LoVo (cell line): ENCODE results near the gene KRT85.

Source experiments
- DNase-seq: peaks from one replicate; pipeline ENCODE4 v3.0.0-alpha.2; 2016; ENCODE audit warnings: low spot score

Gene KRT85

DNA sequence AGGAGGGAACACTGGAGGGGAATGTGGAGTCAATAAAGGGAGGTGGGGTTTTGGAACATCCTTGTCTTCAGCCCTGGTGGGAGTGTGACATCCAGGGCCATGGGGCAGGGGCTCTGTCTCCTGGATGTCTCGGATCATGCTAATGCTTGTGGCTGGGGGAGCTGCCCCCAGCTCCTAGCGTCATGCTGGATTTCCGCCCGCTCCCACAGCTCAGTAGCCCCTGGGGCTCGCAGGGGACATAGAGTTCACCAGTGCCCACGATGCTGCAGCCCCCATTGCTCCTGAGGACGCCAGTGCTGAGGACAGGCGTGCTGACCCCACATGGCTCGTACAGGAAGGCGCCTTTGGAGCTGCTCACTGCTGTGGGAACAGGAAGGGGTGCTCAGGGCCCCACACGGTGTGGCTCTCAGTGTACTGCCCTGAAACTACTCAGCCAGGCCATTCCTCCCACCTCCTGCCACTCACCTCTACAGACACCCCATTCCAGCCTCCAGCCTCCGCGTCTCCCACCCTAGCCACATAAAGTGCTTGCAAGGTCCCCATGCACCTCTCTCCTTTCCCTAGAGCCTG, 27.6 kb upstream of the KRT85 start:
- DNase-seq = no peak

- DNase-seq = no peak
Observed at GRCh38 chr12:52392465-52393007, 25.3 kb upstream of the KRT85 start.

DNA sequence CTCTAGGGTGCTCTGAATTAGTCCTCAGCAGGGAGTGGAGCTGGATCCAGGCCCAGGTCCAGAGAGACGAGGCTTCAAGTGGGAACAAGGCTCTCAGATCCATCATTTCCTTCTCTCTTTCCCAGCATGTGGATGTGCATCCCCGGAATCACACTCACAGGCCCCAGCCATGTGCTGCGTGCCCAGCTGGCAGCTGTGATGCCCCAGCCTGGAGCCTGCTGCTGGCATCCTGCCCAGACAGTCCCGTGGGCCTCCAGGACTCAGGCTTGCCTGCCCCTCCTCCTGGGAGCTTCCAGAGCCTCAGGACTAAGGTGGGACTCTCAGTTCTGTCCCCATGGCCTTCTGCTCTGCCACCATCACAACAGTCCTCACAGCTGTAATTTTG, 24.3 kb upstream of the KRT85 start:
- DNase-seq = no peak

- no peak for DNase-seq
Observed at GRCh38 chr12:52390739-52391617, 23.7 kb upstream of the KRT85 start.

DNA sequence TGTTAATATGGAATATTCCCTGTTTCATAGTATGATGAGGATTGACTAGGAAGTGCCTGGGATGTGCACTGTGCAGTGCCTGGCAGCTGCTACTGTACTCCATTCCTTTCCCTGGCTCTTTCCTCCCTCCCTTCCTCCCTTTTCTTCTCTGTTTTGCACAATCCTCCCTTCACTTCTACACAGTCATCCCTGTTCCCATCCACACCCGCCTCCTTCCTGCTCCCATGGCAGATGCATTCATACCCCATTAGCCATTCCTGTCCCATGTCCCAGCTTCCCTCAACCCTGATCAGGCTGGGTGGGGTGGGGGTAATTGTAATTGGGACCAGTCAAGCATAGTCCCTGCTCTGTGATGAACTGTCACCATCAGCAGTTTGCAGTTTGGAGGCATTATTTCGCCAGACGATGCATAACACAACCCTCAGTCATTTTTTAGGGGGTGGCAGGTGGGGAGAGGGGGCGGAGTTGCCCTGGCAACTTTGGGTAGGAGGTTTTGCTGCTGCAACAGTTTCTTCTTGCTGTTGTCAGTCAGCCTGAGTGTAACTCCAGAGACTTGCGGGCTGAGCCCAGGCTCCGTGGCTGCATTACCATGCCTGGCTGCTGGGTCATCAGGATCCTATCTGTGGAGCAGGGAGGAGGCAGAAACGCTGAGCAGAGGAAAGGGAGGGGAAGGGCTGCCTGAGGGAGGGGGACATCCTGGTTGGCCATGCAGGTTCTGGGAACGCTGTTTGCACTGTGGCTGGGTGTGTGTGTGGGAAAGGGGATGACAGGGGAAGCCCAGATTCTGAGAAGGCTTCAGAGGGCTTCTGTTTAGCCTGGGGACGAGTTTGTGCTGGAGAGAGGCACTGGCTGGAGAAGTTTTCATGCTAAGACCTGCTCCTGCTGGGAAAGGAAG, 22.3 kb upstream of the KRT85 start:
- DNase-seq = no peak

- DNase-seq = no peak
Observed at GRCh38 chr12:52387859-52388258, 20.6 kb upstream of the KRT85 start.

DNA sequence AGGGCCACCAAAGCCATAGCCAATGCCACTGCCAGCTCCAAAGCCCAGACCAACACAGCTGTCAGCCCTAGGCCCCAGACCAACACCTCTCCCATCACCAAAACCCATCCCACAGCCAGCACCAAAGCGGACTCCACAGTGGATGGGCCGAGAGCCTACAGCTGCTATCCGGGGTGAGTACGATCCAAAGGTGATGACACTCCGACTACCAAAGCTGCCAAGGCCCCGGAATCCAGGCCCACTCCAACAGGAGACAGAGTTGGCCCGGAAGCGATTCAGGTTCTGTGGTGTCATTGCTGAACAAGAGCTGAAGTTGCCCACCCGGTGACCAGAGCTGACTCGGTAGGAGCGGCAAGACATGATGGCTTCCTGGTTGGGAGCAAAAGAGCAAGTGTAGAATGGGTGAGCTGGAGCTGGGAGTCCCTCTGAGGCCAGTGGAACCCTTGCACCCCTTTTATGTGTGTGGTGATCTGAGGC, 18.0 kb upstream of the KRT85 start, which contains the start of gene KRT84:
KRT84 (minus strand) TSS at position 427 of the 477 bp plus-strand sequence; CDS start at position 360, 67 bp downstream.
- DNase-seq = no peak

DNA sequence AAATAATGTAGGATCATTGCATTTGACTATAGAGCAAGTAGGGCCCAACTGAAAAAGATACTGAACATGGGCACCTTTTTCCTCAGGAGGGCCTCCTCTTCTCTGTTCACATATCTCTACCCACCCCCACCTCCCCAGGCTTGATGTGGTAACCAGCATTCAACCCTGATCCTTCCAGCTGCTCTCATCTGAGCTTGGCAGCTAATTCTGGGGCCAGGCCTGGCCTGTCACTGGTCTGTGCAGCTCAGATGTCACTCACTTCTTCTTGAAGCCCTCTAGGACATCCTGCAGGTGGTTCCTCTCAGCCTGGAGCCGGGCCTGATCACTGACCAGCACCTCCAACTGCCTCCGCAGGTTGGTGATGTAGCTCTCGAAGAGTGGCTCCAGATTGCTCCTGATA, 16.1 kb upstream of the KRT85 start:
- DNase-seq = no peak

- no peak for DNase-seq
Observed at GRCh38 chr12:52382854-52383253, 15.6 kb upstream of the KRT85 start.

- no peak for DNase-seq
Observed at GRCh38 chr12:52381206-52381605, 13.9 kb upstream of the KRT85 start.

- DNase-seq = no peak
Observed at GRCh38 chr12:52380271-52380694, 13.0 kb upstream of the KRT85 start.

- no peak for DNase-seq
Observed at GRCh38 chr12:52379536-52379935, 12.3 kb upstream of the KRT85 start.

DNA sequence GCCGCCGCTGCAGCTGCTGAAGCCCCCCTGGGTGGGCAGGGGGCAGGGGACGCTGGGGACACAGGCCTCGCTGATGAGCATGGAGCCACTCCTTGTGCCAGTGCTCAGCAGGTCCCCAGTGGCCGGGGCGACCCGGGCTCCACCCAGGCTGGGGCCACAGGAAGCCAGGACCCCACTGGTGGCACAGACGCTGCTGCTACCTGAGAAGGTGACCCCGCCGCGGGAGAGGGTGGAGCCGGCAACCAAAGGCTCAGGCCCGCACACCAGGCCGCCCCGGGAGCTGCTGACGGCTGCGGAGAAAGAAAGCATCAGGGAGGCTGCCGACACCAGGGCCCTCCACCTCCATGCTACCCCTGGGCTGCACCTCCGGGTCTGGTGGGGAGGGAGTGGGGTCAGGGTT, 10.8 kb upstream of the KRT85 start:
- DNase-seq = no peak

- DNase-seq = no peak
Observed at GRCh38 chr12:52377266-52377665, 10.0 kb upstream of the KRT85 start.

DNA sequence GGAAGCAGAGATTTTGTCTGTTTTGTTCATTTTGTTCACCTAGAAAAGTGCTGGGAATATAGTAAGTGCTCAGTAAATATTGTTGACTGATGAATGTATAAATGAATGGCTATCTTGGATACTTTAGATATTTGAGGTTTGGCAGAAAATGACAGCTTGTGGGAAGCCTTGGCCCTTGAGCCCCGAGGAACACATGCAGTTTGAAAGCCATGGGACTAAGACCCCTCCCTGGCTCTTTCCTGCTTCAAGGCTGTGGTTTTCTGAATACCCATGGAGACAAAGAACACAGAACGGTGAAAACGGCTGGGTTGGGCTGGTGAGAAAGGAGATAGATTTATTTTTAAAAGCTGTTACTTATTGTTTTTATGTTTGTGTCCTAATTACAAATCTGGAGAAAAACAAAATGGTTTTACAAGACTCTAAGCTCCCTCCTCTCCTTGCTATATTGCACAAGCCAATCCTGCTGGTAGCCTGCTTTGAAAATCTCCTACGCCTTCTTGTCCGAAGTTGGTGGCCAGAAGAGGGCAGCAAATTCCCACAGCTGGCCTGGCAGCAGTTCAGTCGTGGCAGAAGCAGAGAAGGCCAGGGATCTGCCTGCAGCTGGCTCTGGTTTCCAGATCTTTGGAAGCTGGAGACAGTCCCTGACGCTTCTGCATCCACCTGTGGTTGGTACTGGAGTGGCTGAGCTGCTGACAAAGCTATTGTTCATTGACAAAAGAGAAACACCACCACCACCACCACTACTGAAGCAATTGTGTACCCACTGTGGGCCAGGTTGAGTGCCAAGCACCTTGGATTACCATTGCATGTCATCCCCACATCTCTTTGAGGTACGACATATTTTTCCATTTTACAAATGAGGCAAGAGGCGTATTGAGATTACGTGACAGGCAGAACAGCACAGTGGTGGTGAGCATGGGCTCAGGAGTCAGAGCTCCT, 5.2 kb upstream of the KRT85 start:
- peak; percentile 89 for DNase-seq

GRCh38 chr12:52371716-52372115, 4.4 kb upstream of the KRT85 start:
- DNase-seq = no peak

DNA sequence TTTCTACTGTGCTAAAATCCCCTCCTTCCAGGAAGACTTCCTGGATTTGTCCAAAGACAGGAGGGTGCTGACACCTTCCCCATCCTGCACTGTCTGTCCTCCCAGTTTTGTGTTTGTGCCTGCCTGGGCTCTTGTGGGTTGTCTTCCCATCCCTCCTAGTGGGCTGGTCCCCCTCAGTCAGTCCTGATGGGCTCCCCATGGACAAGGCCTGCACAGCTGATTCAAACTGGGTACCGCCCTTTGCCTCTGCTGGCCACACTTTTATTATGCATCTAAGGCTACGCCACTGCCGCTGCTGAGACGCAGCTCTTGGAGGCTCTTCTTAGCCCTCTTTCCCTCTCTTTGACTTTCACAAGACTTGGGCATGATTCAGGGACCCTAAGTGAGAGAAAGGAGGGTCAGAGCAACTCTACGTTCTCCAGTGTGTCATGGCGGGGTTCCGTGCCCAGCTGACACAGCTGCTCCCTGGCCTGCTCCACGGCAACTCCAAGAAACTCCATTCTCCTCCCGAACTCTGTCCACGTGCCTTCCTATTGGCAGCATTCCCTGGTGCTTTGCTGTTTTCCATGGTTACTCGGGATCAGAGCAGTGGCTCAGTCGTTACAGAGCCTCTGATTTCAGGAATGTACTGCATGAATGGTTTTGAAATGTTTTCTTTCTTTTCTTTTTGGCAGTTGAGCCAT, 3.8 kb upstream of the KRT85 start:
- DNase-seq = no peak

DNA sequence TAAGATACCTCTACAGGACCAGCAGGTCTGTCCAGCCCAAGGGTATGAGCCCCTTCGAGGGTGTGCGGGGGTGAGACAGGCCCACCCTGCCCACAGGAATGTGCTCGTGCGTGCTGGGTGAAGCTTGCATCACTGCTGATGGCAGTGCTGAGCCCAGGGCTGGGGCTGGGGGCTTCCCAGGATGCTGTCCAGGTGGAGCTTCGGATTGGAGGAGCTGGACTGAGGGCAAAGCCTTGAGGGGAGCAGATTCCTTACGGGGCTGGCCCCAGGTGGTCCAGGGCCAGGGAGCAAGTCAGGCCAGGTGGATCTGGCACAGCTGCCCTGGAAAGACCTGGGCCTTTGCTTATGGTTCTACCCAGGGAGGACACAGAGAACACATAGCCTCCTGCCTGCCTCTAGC, 2.5 kb upstream of the KRT85 start:
- no peak for DNase-seq

DNA sequence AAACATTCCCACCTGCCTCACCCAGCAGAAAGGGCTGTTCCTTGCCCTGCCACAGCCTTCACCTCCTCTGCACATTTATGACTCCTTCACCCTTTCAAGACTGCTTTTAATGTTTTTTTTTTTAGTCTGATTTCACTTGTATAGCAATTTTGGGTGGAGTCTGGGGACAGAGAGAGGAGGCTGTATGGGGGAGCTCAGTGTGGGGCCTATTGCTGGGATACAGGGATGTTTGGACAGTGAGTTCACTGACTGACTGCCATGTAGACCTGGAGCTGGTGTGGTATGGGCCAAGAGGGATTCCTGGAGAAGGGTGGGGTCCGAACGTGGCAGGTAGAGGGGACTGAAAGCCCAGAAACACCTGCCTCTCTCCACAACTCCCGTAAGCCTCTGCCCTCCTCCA, 1.9 kb upstream of the KRT85 start:
- DNase-seq = peak; percentile 28

DNA sequence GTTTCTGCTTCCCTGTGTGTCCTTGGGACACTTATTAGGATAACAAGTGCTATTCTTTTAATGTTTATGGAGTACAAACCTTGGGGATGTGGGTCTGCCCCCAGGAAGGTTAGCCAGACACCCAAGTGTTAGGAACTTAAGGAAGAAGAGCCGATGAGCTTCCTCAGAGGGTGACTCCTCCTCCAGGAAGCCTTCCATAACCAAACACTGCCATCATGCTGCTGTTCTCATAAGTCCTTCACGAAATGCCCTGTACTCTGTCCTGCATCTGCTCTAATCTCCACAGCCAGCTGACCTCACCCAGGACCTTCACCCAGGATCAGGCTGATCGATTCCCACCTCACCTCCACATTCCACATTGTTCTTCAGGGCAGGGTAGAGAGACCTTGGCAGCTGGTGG, 1.2 kb upstream of the KRT85 start:
- DNase-seq = no peak
